ENCODE measurements around the gene MYOCD. TPM values are rescaled to one million over a fixed set of nuclear protein-coding genes. Genes with fewer than 3 reads are reported as not detected.

Gene MYOCD
- total RNA-seq, 1 experiment from 2014 or later: not detected

DNA sequence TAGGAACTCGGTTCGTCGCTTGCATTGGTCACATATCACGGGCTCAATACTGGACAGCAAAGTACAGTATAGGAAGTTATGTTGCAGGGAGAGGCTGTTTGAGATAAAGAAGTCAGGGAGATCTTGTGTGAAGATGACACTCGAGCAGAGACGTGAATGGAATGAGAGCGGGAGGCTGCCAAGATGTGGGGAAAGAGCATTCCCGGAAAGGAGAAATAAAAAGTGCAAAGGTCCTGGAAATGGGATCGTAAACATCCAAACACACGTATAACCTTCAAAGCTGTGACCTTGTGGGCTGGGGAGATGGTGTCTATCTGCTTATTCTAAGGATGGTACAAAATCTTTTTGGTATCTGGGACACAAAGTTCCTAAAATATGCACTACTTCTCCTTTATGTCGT, 43.0 kb upstream of the MYOCD start:
- no peaks in the 10 kb centered on the region for H3K9me2 ChIP-seq (ENCODE audit: insufficient read depth)
- POLR2A ChIA-PET: no interaction called here
- no peaks in the 10 kb centered on the region for H4K20me1 ChIP-seq (ENCODE audit: insufficient read depth)
- BruUV-seq (replicated peaks): no TSS peak
- H3K4me3 ChIP-seq (replicated peaks in 1 of 2; ENCODE audit: low read depth in 1 of 2, low read length in 2 of 2): no peak overlapping the region
- ATAC-seq (no peak), DNase-seq (ENCODE audit: low read depth, low spot score) (no peak)
- intact Hi-C loops (cut with micrococcal nuclease): no loop called here
- no peaks in the 10 kb centered on the region for H3K4me1 ChIP-seq (ENCODE audit: control insufficient read depth in 1 of 2, insufficient read depth in 2 of 2, low read length in 2 of 2)
- CTCF ChIA-PET: no interaction called here
- RAD21 ChIA-PET (ENCODE audit: low non-redundant PET in 1 of 2, low total read pairs in 2 of 2, uncharacterized antibody in 2 of 2, unreplicated experiment in 2 of 2): no interaction called here
- H3K27ac ChIP-seq (ENCODE audit: low read depth, low read length): no peak overlapping the region
- no peaks in the 10 kb centered on the region for H3K9me3 ChIP-seq (ENCODE audit: control insufficient read depth in 1 of 2, insufficient read depth in 1 of 2, low read depth in 1 of 2, low read length in 2 of 2)
- no peak overlapping the region for H3K4me2 ChIP-seq (ENCODE audit: low read length)
- peaks cover 15% of the 10 kb centered on the region for H3K27me3 ChIP-seq (ENCODE audit: insufficient read depth, low read length)
- TF ChIP-seq, protein P1, sequence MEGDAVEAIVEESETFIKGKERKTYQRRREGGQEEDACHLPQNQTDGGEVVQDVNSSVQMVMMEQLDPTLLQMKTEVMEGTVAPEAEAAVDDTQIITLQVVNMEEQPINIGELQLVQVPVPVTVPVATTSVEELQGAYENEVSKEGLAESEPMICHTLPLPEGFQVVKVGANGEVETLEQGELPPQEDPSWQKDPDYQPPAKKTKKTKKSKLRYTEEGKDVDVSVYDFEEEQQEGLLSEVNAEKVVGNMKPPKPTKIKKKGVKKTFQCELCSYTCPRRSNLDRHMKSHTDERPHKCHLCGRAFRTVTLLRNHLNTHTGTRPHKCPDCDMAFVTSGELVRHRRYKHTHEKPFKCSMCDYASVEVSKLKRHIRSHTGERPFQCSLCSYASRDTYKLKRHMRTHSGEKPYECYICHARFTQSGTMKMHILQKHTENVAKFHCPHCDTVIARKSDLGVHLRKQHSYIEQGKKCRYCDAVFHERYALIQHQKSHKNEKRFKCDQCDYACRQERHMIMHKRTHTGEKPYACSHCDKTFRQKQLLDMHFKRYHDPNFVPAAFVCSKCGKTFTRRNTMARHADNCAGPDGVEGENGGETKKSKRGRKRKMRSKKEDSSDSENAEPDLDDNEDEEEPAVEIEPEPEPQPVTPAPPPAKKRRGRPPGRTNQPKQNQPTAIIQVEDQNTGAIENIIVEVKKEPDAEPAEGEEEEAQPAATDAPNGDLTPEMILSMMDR (IDR thresholded peaks at IDR 0.05 in 2 of 3, conservative IDR thresholded peaks at IDR 0.05 in 1 of 3; ENCODE audit: borderline replicate concordance in 1 of 3, insufficient read depth in 1 of 3, low read depth in 2 of 3, low read length in 2 of 3): no peak
- TF ChIP-seq CBX3 (IDR thresholded peaks at IDR 0.05; ENCODE audit: low read depth) (no peak), ZFX (IDR thresholded peaks at IDR 0.05) (no peak), SP1 (IDR thresholded peaks at IDR 0.05; ENCODE audit: low read depth) (no peak), POLR2A (IDR thresholded peaks at IDR 0.05; ENCODE audit: borderline replicate concordance, extremely low read depth, insufficient read depth, insufficient read length) (no peak), POLR2AphosphoS5 (IDR thresholded peaks at IDR 0.05; ENCODE audit: low read depth, low read length) (no peak), EZH2 (IDR thresholded peaks at IDR 0.05) (no peak), EZH2phosphoT487 (IDR thresholded peaks at IDR 0.05; ENCODE audit: borderline replicate concordance) (no peak), SRF (IDR thresholded peaks at IDR 0.05; ENCODE audit: low read depth) (no peak), SIN3A (IDR thresholded peaks at IDR 0.05; ENCODE audit: low read depth) (no peak), FOSL1 (IDR thresholded peaks at IDR 0.05; ENCODE audit: low read depth) (no peak), RAD21 (IDR thresholded peaks at IDR 0.05; ENCODE audit: low read depth) (no peak), EGR1 (IDR thresholded peaks at IDR 0.05; ENCODE audit: low read depth) (no peak), TCF7L2 (IDR thresholded peaks at IDR 0.05; ENCODE audit: borderline replicate concordance, extremely low read depth, insufficient read depth, insufficient read length) (no peak)
- TF ChIP-seq, protein P2, sequence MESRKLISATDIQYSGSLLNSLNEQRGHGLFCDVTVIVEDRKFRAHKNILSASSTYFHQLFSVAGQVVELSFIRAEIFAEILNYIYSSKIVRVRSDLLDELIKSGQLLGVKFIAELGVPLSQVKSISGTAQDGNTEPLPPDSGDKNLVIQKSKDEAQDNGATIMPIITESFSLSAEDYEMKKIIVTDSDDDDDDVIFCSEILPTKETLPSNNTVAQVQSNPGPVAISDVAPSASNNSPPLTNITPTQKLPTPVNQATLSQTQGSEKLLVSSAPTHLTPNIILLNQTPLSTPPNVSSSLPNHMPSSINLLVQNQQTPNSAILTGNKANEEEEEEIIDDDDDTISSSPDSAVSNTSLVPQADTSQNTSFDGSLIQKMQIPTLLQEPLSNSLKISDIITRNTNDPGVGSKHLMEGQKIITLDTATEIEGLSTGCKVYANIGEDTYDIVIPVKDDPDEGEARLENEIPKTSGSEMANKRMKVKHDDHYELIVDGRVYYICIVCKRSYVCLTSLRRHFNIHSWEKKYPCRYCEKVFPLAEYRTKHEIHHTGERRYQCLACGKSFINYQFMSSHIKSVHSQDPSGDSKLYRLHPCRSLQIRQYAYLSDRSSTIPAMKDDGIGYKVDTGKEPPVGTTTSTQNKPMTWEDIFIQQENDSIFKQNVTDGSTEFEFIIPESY (IDR thresholded peaks at IDR 0.05; ENCODE audit: extremely low read depth, insufficient replicate concordance, low read length): no peak
- TF ChIP-seq, protein P3, sequence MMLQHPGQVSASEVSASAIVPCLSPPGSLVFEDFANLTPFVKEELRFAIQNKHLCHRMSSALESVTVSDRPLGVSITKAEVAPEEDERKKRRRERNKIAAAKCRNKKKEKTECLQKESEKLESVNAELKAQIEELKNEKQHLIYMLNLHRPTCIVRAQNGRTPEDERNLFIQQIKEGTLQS (IDR thresholded peaks at IDR 0.05): no peak
- TF ChIP-seq, protein P4, sequence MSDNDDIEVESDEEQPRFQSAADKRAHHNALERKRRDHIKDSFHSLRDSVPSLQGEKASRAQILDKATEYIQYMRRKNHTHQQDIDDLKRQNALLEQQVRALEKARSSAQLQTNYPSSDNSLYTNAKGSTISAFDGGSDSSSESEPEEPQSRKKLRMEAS (IDR thresholded peaks at IDR 0.05): no peak
- TF ChIP-seq, protein P5, sequence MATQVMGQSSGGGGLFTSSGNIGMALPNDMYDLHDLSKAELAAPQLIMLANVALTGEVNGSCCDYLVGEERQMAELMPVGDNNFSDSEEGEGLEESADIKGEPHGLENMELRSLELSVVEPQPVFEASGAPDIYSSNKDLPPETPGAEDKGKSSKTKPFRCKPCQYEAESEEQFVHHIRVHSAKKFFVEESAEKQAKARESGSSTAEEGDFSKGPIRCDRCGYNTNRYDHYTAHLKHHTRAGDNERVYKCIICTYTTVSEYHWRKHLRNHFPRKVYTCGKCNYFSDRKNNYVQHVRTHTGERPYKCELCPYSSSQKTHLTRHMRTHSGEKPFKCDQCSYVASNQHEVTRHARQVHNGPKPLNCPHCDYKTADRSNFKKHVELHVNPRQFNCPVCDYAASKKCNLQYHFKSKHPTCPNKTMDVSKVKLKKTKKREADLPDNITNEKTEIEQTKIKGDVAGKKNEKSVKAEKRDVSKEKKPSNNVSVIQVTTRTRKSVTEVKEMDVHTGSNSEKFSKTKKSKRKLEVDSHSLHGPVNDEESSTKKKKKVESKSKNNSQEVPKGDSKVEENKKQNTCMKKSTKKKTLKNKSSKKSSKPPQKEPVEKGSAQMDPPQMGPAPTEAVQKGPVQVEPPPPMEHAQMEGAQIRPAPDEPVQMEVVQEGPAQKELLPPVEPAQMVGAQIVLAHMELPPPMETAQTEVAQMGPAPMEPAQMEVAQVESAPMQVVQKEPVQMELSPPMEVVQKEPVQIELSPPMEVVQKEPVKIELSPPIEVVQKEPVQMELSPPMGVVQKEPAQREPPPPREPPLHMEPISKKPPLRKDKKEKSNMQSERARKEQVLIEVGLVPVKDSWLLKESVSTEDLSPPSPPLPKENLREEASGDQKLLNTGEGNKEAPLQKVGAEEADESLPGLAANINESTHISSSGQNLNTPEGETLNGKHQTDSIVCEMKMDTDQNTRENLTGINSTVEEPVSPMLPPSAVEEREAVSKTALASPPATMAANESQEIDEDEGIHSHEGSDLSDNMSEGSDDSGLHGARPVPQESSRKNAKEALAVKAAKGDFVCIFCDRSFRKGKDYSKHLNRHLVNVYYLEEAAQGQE (IDR thresholded peaks at IDR 0.05; ENCODE audit: low read depth): no peak
- H3K9ac ChIP-seq (ENCODE audit: low read length): no peak overlapping the region
- no peaks in the 10 kb centered on the region for H3K36me3 ChIP-seq (ENCODE audit: control insufficient read depth in 1 of 2, insufficient read depth in 2 of 2, low read length in 2 of 2)
- H3K79me2 ChIP-seq (ENCODE audit: insufficient read depth, low read length): no peaks in the 10 kb centered on the region
- H2AFZ ChIP-seq (ENCODE audit: low read depth, low read length, poor library complexity, severe bottlenecking): no peak overlapping the region
